OCI-LY1 (cell line): ENCODE measurements around the gene NAA40.

Experiments
- H2AFZ ChIP-seq: fragments of 200-600 bp; sonication (generic), shearing (Covaris generic); 2 replicates; pipeline ENCODE4 v1.6.0; 2014; ENCODE audit warnings: antibody characterized with exemption, mild to moderate bottlenecking, low read length
- H3F3A ChIP-seq: fragments of 200-600 bp; sonication (generic), shearing (Covaris generic); 2 replicates; pipeline ENCODE4 v1.6.0; 2014; ENCODE audit warnings: mild to moderate bottlenecking, antibody characterized with exemption, low read length, moderate library complexity; ENCODE audit not compliant: insufficient read depth
- H3K27ac ChIP-seq: fragments of 200-600 bp; sonication (generic); 2 replicates; pipeline ENCODE4 v1.5.1; 2014; ENCODE audit warnings: low read length, mixed run types, mild to moderate bottlenecking, low read depth; ENCODE audit not compliant: poor library complexity, severe bottlenecking
- H3K27me3 ChIP-seq: fragments of 200-600 bp; sonication (generic); 2 replicates; pipeline ENCODE4 v1.6.0; 2014; ENCODE audit warnings: antibody characterized with exemption, mild to moderate bottlenecking, low read length, moderate library complexity; ENCODE audit not compliant: insufficient read depth
- H3K36me3 ChIP-seq: fragments of 200-600 bp; sonication (generic); 2 replicates; pipeline ENCODE4 v1.6.1; 2014; ENCODE audit warnings: mild to moderate bottlenecking, antibody characterized with exemption, low read length, moderate library complexity, mixed read lengths; ENCODE audit not compliant: insufficient read depth
- H3K4me1 ChIP-seq: fragments of 200-600 bp; sonication (generic); 2 replicates; pipeline ENCODE4 v1.5.1; 2014; ENCODE audit warnings: mild to moderate bottlenecking, low read length, moderate library complexity; ENCODE audit not compliant: insufficient read depth, severe bottlenecking
- H3K4me2 ChIP-seq: fragments of 200-600 bp; sonication (generic), shearing (Covaris generic); 2 replicates; pipeline ENCODE4 v1.6.1; 2014; ENCODE audit warnings: low read length
- H3K4me3 ChIP-seq: fragments of 200-600 bp; sonication (generic); 2 replicates; pipeline ENCODE4 v1.5.1; 2014; ENCODE audit warnings: low read length, low read depth, mild to moderate bottlenecking, mixed read lengths; ENCODE audit not compliant: poor library complexity, severe bottlenecking
- H3K79me2 ChIP-seq: fragments of 200-600 bp; shearing (Covaris generic); 2 replicates; pipeline ENCODE4 v1.6.1; 2016; ENCODE audit warnings: mixed run types, low read length, mixed read lengths; ENCODE audit not compliant: insufficient read depth
- H3K9ac ChIP-seq: fragments of 200-600 bp; sonication (generic), shearing (Covaris generic); 2 replicates; pipeline ENCODE4 v1.6.1; 2014; ENCODE audit warnings: mild to moderate bottlenecking, low read length, mixed read lengths
- H3K9me2 ChIP-seq: fragments of 200-600 bp; sonication (generic), shearing (Covaris generic); 2 replicates; pipeline ENCODE4 v1.6.1; 2014; ENCODE audit warnings: low read depth, mild to moderate bottlenecking, low read length, mixed read lengths
- H3K9me3 ChIP-seq: fragments of 200-600 bp; shearing (Covaris generic); 2 replicates; pipeline ENCODE4 v1.6.1; 2014; ENCODE audit warnings: low read length, mixed read lengths
- H4K20me1 ChIP-seq: fragments of 200-600 bp; sonication (generic), shearing (Covaris generic); 2 replicates; pipeline ENCODE4 v1.6.0; 2016; ENCODE audit warnings: mild to moderate bottlenecking, low read length; ENCODE audit not compliant: insufficient read depth
- CTCF ChIP-seq: fragments of 200-600 bp; sonication (generic), shearing (Covaris generic); IDR thresholded peaks from 2 replicates; pipeline ENCODE4 v1.5.1; 2017; ENCODE audit warnings: mild to moderate bottlenecking, antibody characterized with exemption, low read length, moderate library complexity, mixed read lengths
- EZH2 ChIP-seq: fragments of 200-600 bp; sonication (generic), shearing (Covaris generic); IDR thresholded peaks from 2 replicates; pipeline ENCODE4 v1.8.0; 2017; ENCODE audit warnings: borderline replicate concordance, mixed run types, mild to moderate bottlenecking, antibody characterized with exemption, low read length, moderate library complexity, mixed read lengths

The NAA40 gene

GRCh38 chr11:63993100-63993499 lies 54.3 kb downstream of the NAA40 start:
- no peaks in the 10 kb centered on the region for H4K20me1 ChIP-seq
- H3K79me2 ChIP-seq, result no peaks in the 10 kb centered on the region
- no peak overlapping the region for H3K9ac ChIP-seq
- H3K4me2 ChIP-seq, result no peak overlapping the region
- H3K9me2 ChIP-seq, result no peaks in the 10 kb centered on the region
- peaks cover 77% of the 10 kb centered on the region for H3K36me3 ChIP-seq
- no peak overlapping the region for H3K27ac ChIP-seq
- no peak overlapping the region for H3K4me3 ChIP-seq
- H3F3A ChIP-seq, result no peaks in the 10 kb centered on the region
- H3K27me3 ChIP-seq, result no peaks in the 10 kb centered on the region
- no peaks in the 10 kb centered on the region for H3K9me3 ChIP-seq
- no peak overlapping the region for H2AFZ ChIP-seq
- no peak for TF ChIP-seq CTCF
- no peak for TF ChIP-seq EZH2
- H3K4me1 ChIP-seq, result no peaks in the 10 kb centered on the region

- Histone ChIP-seq H3K9me3 (no peaks in the 10 kb centered on the region), H3K9ac (no peak overlapping the region), H3K4me3 (no peak overlapping the region), H4K20me1 (no peaks in the 10 kb centered on the region), H3K79me2 (no peaks in the 10 kb centered on the region), H3K27me3 (no peaks in the 10 kb centered on the region), H3K9me2 (no peaks in the 10 kb centered on the region), H3K4me1 (peaks cover 5% of the 10 kb centered on the region), H3K36me3 (peaks cover 72% of the 10 kb centered on the region), H3F3A (no peaks in the 10 kb centered on the region), H3K27ac (no peak overlapping the region), H3K4me2 (no peak overlapping the region), H2AFZ (no peak overlapping the region)
- no peak for TF ChIP-seq EZH2
- TF ChIP-seq CTCF, result no peak
Observed at GRCh38 chr11:63993993-63994392, 55.2 kb downstream of the NAA40 start.

GRCh38 chr11:63996512-63996911 lies 57.7 kb downstream of the NAA40 start:
- Histone ChIP-seq H3K27me3 (no peaks in the 10 kb centered on the region), H3K27ac (no peak overlapping the region), H2AFZ (no peak overlapping the region), H3K9ac (no peak overlapping the region), H3K36me3 (peaks cover 54% of the 10 kb centered on the region), H3F3A (no peaks in the 10 kb centered on the region), H3K79me2 (no peaks in the 10 kb centered on the region), H3K9me3 (no peaks in the 10 kb centered on the region), H3K4me1 (peaks cover 21% of the 10 kb centered on the region), H3K4me3 (no peak overlapping the region), H3K4me2 (no peak overlapping the region), H3K9me2 (no peaks in the 10 kb centered on the region), H4K20me1 (no peaks in the 10 kb centered on the region)
- TF ChIP-seq EZH2, result no peak
- TF ChIP-seq CTCF, result no peak
